Breast epithelium (tissue), 4 donors: ENCODE measurements around the gene CHMP1B. TPM values are rescaled to one million over a fixed set of nuclear protein-coding genes. Genes with fewer than 3 reads are reported as not detected.

Source experiments
- DNase-seq, 2 donors: peaks; one replicate each; pipeline ENCODE4 v3.0.0-alpha.2; 2019; ENCODE audit warnings: low spot score in 2 of 2
- H3K27ac ChIP-seq, 2 donors: fragments of 200-600 bp; sonication (generic) in 1 of 2; one replicate each; pipeline ENCODE4 v1.5.1; 2016 to 2019; ENCODE audit warnings: mild to moderate bottlenecking in 1 of 2
- H3K27me3 ChIP-seq, 2 donors: fragments of 200-600 bp; sonication (generic) in 1 of 2; one replicate each; pipeline versions ENCODE4 v1.5.1 to v1.6.0; 2017 to 2019; ENCODE audit warnings: control low read depth in 1 of 2, mild to moderate bottlenecking in 1 of 2
- H3K36me3 ChIP-seq: fragments of 200-600 bp; one replicate; pipeline ENCODE4 v1.5.1; 2019
- H3K4me1 ChIP-seq, 2 donors: fragments of 200-600 bp; sonication (generic); one replicate each; pipeline ENCODE4 v1.5.1; 2016 to 2019; ENCODE audit warnings: control low read depth in 1 of 2
- H3K4me3 ChIP-seq, 3 donors: fragments of 200-600 bp; sonication (generic); 1 replicate in 2 of 3; 2 replicates in 1 of 3; pipeline ENCODE4 v1.5.1; 2016 to 2019; ENCODE audit warnings: mild to moderate bottlenecking in 3 of 3, moderate library complexity in 2 of 3
- H3K9me3 ChIP-seq, 2 donors: fragments of 200-600 bp; sonication (generic) in 1 of 2; one replicate each; pipeline ENCODE4 v1.5.1; 2016 to 2019; ENCODE audit warnings: control low read depth in 1 of 2
- POLR2A ChIP-seq: fragments of 450-650 bp; IDR thresholded peaks from one replicate; pipeline ENCODE4 v1.6.1; 2016; ENCODE audit warnings: antibody characterized with exemption, mild to moderate bottlenecking, moderate library complexity
- POLR2AphosphoS5 ChIP-seq, 3 donors: sonication (generic); formaldehyde crosslinking; IDR thresholded peaks; one replicate each; pipeline ENCODE4 v1.6.1; 2017; ENCODE audit warnings: antibody characterized with exemption in 3 of 3
- intact Hi-C: fragments of 100-400 bp; cut with DNase I; formaldehyde crosslinking; loops from one replicate; pipeline ENCODE4 v1.15.1; 2023; ENCODE audit warnings: low total_unique reads
- total RNA-seq, 3 donors: library from RNA; depleted of rRNA; stranded (reverse); fragments of >200 nt; gene quantifications; one replicate each; pipeline ENCODE4 v1.1.0, GENCODE V29; 2016
- TF ChIP-seq, protein P1 (sequence below), 3 donors: fragments of 450-650 bp; IDR thresholded peaks; one replicate each; pipeline ENCODE4 v1.5.1; 2016 to 2017; ENCODE audit warnings: antibody characterized with exemption in 3 of 3, mild to moderate bottlenecking in 3 of 3, moderate library complexity in 3 of 3

Gene CHMP1B
- total RNA-seq, 3 donors from 2014 or later = 41.0 to 63.4 (median 44.8) TPM

DNA sequence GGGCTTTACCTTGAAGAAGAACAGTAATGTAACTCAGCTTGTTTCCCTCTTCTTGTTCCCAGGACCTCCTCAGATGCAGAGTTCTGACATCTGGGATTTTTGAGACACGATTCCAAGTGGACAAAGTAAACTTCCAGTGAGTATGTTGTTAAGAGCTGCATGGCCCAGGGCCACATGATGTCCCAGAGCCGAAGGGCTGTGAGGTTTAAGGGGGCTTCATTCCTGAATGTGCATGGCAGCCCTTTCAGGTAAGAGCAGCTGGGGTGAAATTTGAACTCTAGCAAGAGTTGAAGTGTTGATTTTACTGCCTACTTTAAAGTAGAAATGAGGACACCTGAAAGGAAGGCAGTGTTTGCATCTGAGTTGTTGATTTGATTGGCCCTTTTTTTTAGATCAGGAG, 13.3 kb downstream of the CHMP1B start:
- Histone ChIP-seq H3K27ac (no peak overlapping the region), H3K27me3 (no peaks in the 10 kb centered on the region), H3K36me3 (no peaks in the 10 kb centered on the region), H3K4me1 (no peaks in the 10 kb centered on the region), H3K9me3 (no peaks in the 10 kb centered on the region), H3K4me3 (no peak overlapping the region)
- DNase-seq = no peak
- TF ChIP-seq POLR2A (no peak), POLR2AphosphoS5 (IDR thresholded peaks at IDR 0.05) (no peak)
- TF ChIP-seq, protein P1, sequence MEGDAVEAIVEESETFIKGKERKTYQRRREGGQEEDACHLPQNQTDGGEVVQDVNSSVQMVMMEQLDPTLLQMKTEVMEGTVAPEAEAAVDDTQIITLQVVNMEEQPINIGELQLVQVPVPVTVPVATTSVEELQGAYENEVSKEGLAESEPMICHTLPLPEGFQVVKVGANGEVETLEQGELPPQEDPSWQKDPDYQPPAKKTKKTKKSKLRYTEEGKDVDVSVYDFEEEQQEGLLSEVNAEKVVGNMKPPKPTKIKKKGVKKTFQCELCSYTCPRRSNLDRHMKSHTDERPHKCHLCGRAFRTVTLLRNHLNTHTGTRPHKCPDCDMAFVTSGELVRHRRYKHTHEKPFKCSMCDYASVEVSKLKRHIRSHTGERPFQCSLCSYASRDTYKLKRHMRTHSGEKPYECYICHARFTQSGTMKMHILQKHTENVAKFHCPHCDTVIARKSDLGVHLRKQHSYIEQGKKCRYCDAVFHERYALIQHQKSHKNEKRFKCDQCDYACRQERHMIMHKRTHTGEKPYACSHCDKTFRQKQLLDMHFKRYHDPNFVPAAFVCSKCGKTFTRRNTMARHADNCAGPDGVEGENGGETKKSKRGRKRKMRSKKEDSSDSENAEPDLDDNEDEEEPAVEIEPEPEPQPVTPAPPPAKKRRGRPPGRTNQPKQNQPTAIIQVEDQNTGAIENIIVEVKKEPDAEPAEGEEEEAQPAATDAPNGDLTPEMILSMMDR (IDR thresholded peaks at IDR 0.05) = no peak
- intact Hi-C loops = no loop called here

- DNase-seq = no peak
- no peaks in the 10 kb centered on the region for H3K27me3 ChIP-seq
- no peaks in the 10 kb centered on the region for H3K36me3 ChIP-seq
- H3K9me3 ChIP-seq = no peaks in the 10 kb centered on the region
- H3K27ac ChIP-seq = no peak overlapping the region
- TF ChIP-seq POLR2AphosphoS5 (IDR thresholded peaks at IDR 0.05) (no peak), POLR2A (no peak)
- TF ChIP-seq, protein P1 (IDR thresholded peaks at IDR 0.05) = no peak
- intact Hi-C loops = no loop called here
- no peaks in the 10 kb centered on the region for H3K4me1 ChIP-seq
- H3K4me3 ChIP-seq = no peak overlapping the region
Measured at GRCh38 chr18:11865071-11865470, 13.9 kb downstream of the CHMP1B start.

DNA sequence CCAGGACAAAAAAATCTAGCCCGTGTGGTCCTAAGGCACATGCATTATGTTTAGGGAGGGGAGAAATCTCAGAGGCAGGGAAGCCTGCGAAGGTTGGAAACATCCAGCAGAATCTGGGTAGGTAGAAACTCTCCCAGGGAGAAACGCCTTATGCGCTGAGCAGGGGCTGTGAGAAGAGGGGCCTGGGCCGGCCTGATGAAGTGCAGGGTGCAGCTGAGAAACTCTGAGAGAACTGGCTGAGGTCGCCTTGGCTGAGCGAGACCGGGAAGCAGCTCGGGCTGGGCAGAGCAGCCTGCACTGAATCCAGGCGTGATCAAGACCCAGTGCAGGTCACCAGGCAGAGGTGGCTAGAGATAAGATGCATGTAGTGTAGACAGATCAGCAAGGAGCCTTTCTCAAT, 15.1 kb downstream of the CHMP1B start:
- DNase-seq = no peak
- Histone ChIP-seq H3K27ac (no peak overlapping the region), H3K27me3 (no peaks in the 10 kb centered on the region), H3K4me1 (no peaks in the 10 kb centered on the region), H3K4me3 (no peak overlapping the region), H3K36me3 (no peaks in the 10 kb centered on the region), H3K9me3 (no peaks in the 10 kb centered on the region)
- intact Hi-C loops = no loop called here
- TF ChIP-seq POLR2AphosphoS5 (IDR thresholded peaks at IDR 0.05) (no peak), POLR2A (no peak)
- TF ChIP-seq, protein P1 (IDR thresholded peaks at IDR 0.05) = no peak

DNA sequence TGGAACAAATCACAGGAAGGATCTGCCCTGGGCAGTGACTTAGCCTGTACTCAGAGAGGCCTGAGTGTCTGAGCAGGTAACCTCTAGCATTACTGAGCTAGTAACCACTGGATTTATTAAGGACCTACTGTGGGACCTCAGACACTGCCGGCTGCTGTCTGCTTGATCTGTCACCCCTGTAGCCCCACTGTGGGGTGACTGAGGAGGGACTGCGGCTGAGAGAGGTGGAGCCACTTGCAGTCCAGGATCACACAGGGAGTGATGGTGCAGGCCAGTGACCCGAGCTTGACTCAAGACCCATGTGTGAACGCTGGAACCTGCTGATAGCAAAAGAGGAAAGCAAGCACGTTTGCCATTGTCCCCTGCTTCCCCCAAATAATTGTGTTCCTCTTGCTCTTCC, 15.6 kb downstream of the CHMP1B start:
- Histone ChIP-seq H3K4me3 (no peak overlapping the region), H3K9me3 (no peaks in the 10 kb centered on the region), H3K36me3 (no peaks in the 10 kb centered on the region), H3K27ac (no peak overlapping the region), H3K4me1 (no peaks in the 10 kb centered on the region), H3K27me3 (no peaks in the 10 kb centered on the region)
- DNase-seq = no peak
- intact Hi-C loops = no loop called here
- TF ChIP-seq, protein P1 (IDR thresholded peaks at IDR 0.05) = no peak
- no peak for TF ChIP-seq POLR2AphosphoS5 (IDR thresholded peaks at IDR 0.05)
- no peak for TF ChIP-seq POLR2A

DNA sequence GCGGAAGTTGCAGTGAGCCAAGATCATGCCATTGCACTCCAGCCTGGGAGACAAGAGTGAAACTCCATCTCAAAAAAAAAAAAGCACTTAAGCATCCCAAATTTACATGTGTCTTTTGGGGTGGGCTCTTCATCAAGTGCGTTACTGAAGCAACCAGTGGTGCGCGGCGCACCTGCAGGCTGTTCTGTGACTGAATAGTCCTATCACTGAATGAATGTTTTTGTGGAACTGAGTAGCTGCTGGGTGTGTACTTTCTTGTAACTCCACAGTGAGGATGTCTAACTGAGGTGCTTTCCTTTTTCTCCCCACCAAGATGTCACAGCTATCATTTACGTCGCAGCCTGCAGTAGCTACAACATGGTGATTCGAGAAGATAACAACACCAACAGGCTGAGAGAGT, 17.0 kb downstream of the CHMP1B start:
- DNase-seq = no peak
- no peak for TF ChIP-seq POLR2AphosphoS5 (IDR thresholded peaks at IDR 0.05)
- intact Hi-C loops = no loop called here
- Histone ChIP-seq H3K4me1 (no peaks in the 10 kb centered on the region), H3K27me3 (no peaks in the 10 kb centered on the region), H3K27ac (no peak overlapping the region), H3K4me3 (no peak overlapping the region), H3K36me3 (no peaks in the 10 kb centered on the region), H3K9me3 (no peaks in the 10 kb centered on the region)

GRCh38 chr18:11871501-11871900, 20.3 kb downstream of the CHMP1B start:
- no peak overlapping the region for H3K27ac ChIP-seq

More at GRCh38 chr18:11871501-11871900, 20.3 kb downstream of the CHMP1B start:
- no peaks in the 10 kb centered on the region for H3K9me3 ChIP-seq
- intact Hi-C loops = no loop called here
- H3K36me3 ChIP-seq = no peaks in the 10 kb centered on the region
- H3K4me1 ChIP-seq = no peaks in the 10 kb centered on the region
- H3K4me3 ChIP-seq = no peak overlapping the region
- H3K27me3 ChIP-seq = no peaks in the 10 kb centered on the region
- no peak for DNase-seq
- no peak for TF ChIP-seq POLR2AphosphoS5 (IDR thresholded peaks at IDR 0.05)
- TF ChIP-seq POLR2A = no peak
- TF ChIP-seq, protein P1 (IDR thresholded peaks at IDR 0.05) = no peak
